ENCODE results near the gene RIN3. TPM values are rescaled to one million over a fixed set of nuclear protein-coding genes. Genes with fewer than 3 reads are reported as not detected.

Gene RIN3
- total RNA-seq, 4 donors from 2014 or later: 2.1 to 10.4 (median 7.2) TPM

- H3K27ac ChIP-seq: no peak overlapping the region
- 92% methylated on average over 4 of the region's 4 CpGs for WGBS
- H3K4me1 ChIP-seq: no peaks in the 10 kb centered on the region
These were observed 224.1 kb downstream of the RIN3 start for GRCh38 chr14:92737619-92738188.

More at GRCh38 chr14:92737619-92738188, 224.1 kb downstream of the RIN3 start:
- no peaks in the 10 kb centered on the region for H3K27me3 ChIP-seq
- H3K4me3 ChIP-seq: no peak overlapping the region
- TF ChIP-seq CTCF (IDR thresholded peaks at IDR 0.05) (no peak), POLR2A (IDR thresholded peaks at IDR 0.05) (no peak), POLR2AphosphoS5 (IDR thresholded peaks at IDR 0.05) (no peak), EP300 (IDR thresholded peaks at IDR 0.05) (no peak)
- no peaks in the 10 kb centered on the region for H3K9me3 ChIP-seq
- peaks cover 16% of the 10 kb centered on the region for H3K36me3 ChIP-seq
- no peak for DNase-seq (ENCODE audit: low spot score in 2 of 2)

Other genes starting within 250 kb of the RIN3 start
- gene SLC24A4, start 190.6 kb upstream of the RIN3 start, total RNA-seq: under 1 TPM; 0.11 to 0.57 (median 0.34) TPM
- gene LGMN, start 234.8 kb downstream of the RIN3 start, total RNA-seq: 10 to 100 TPM; 35.8 to 41.9 (median 39.2) TPM

Data from suprapubic skin (tissue), 4 donors.